Epithelial cell of esophagus (primary cell): Measurements from ENCODE around the gene MORN1.

Experiments used
- DNase-seq: peaks from one replicate; pipeline ENCODE4 v3.0.0; 2010; ENCODE audit warnings: low read depth
- H3K4me3 ChIP-seq: 2 replicates; pipeline ENCODE4 v1.5.1; 2011; ENCODE audit warnings: mild to moderate bottlenecking, low read length, control low read depth
- CTCF ChIP-seq: IDR thresholded peaks from 2 replicates; pipeline ENCODE4 v1.5.1; 2011; ENCODE audit warnings: low read depth, mild to moderate bottlenecking, low read length, control low read depth, inconsistent platforms; ENCODE audit not compliant: insufficient read depth; ENCODE audit errors: missing control alignments

MORN1 gene

DNA sequence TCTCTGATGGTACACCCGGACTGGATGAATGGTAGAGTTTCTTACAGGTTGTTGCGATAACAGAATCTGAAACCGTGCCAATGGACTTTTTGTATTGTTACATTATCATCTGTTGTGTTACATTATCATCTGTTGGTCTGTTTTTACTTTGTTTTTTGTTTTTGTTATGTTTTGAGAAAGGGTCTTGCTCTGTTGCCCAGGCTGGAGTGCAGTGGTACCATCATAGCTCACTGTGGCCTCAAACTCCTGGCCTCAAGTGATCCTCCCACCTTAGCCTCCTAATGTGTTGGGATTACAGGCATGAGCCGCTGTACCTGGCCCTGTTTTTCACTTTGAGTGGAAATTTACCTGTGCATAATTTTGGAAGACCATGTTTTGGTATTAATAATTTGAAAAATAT, 31.2 kb upstream of the MORN1 start:
- no peak for DNase-seq
- no peak for TF ChIP-seq CTCF
- no peak overlapping the region for H3K4me3 ChIP-seq

- no peak for TF ChIP-seq CTCF
- DNase-seq: no peak
- no peak overlapping the region for H3K4me3 ChIP-seq
These were observed 28.1 kb upstream of the MORN1 start for GRCh38 chr1:2419416-2419815.

DNA sequence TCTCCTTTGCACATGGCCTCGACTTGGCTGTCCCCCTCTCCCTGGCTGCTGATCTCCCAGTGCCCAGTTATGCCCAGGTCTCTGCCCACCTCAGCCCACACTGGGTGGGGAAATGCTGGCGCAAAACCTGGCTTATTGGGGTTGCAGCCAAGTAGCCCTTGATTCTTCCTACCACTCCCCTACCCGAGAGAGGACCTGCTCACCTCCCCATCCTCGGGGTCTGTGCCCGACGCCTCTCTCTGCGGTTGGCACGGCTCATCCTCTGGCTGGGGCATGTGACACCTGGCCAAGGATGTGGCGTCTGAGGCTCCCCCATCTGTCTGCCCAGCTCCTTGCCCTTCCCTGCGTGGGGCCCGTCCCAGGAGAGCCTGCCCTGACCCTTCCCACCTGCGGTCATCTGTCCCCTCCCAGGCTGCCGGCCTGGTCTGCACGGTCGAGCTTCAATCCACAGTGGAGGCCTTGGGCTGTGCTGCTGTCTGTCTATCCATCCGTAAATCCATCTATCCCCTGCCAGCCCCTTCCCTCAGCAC, 27.5 kb upstream of the MORN1 start:
- TF ChIP-seq CTCF: no peak
- DNase-seq: no peak
- H3K4me3 ChIP-seq: no peak overlapping the region

- no peak overlapping the region for H3K4me3 ChIP-seq
- no peak for TF ChIP-seq CTCF
- DNase-seq: no peak
These were observed 26.5 kb upstream of the MORN1 start for GRCh38 chr1:2417833-2418225.

DNA sequence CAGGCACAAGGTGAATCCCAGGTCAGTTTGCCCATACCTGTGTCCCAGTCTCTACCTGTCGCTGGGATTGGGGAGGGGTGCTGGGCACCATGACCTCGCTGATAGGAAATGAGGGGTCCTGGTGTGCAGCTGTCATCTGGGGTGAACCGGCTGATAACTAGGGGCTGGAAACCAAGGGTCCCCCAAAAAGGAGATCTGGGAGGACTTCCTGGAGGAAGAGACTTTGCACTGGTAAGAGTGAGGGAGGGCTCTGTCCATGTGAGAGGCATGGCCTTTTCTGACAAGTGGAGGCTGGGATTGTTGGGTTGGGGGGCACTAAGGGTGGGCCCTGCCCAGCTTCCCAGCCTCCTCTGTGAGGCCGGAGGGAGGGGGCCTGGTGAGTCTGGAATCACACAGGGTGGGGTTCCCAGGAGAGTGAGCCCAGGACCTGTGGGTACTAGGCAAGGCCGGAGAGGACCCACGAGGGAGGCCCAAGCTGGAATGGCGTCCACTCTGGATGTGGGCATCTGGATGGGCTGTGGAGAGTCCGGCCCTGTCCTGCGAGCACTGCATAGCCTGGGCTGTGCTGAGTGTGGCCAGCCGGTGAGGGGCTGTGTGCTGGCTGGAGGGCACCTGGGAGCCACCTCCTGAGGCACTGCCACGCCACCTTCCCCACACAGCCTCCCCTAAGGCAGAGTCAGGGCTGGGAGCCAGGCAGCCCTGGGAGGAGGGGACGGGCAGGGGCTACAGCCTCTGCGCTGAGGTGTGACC, 25.9 kb upstream of the MORN1 start:
- H3K4me3 ChIP-seq: peak overlapping the region; percentile 38
- TF ChIP-seq CTCF: no peak
- no peak for DNase-seq

DNA sequence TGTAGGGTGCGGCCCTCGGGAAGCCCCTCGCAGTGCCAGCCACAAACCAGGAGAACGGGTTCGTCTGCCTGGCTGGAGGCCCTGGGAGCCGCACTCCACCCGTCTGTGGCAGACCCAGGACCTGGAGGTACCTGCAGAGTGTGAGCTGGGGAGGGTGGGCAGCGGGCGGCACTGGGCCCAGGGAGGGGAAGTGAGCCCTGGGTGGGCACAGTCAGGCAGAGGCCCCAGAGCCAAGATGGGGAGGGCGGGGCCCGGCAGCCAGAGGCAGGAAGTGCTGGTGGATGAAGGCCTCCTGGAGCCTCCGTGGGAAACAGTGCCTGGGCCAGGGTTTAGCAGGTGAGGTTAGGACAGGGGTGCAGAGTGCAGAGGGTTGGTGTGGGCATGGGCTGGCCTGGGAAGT, 25.0 kb upstream of the MORN1 start:
- no peak for TF ChIP-seq CTCF
- H3K4me3 ChIP-seq: peak overlapping the region; percentile 38
- peak; percentile 65 for DNase-seq

DNA sequence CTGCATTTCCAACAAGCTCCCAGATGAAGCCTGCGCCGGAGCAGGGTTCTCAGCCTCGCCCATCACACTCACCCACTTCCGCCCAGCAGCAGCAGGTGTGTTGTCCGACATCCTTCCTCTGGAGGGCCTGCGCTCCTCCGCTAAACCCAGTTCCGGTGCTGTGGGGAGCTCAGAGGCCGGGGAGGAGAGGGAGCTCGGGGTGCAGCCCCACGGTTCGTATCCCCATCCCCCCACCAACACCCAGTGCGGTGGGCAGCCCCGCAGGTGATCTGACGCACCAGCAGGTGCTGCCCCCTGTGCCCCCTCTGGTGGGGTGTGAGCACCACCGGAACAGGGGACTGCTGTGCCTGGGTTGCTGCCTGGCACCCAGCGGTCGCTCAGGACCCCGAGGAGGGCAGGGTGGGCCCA, 24.5 kb upstream of the MORN1 start:
- peak; percentile 57 for DNase-seq
- peak overlapping the region; percentile 38 for H3K4me3 ChIP-seq

More for the DNA sequence above, 24.5 kb upstream of the MORN1 start:
- no peak for TF ChIP-seq CTCF
